ENCODE data around the gene ZGRF1. TPM values are rescaled to one million over a fixed set of nuclear protein-coding genes. Genes with fewer than 3 reads are reported as not detected.
"Not testable (repeated sequence)": the region's sequence is repeated elsewhere in the genome, so short reads cannot be mapped to it uniquely, and the experiment has no call there.

ZGRF1 gene
- total and polyA plus RNA-seq, 9 of the 15 experiments (the other 6 are each of a cell fraction or from before 2014, with no cell fraction given), result 8.8 to 35.2 (median 22.0) TPM

GRCh38 chr4:112644595-112645535 lies 8.2 kb upstream of the ZGRF1 start:
- H3K4me2 ChIP-seq (ENCODE audit: insufficient read depth, low read length); in situ Hi-C loops (cut with MboI); H3K4me3 ChIP-seq; intact Hi-C loops (cut with micrococcal nuclease); POLR2A ChIA-PET; H3K4me1 ChIP-seq (replicated peaks in 1 of 2; ENCODE audit: control insufficient read depth in 2 of 2, insufficient read depth in 2 of 2, low read length in 2 of 2); H3K27ac ChIP-seq (ENCODE audit: extremely low read depth, low read depth, low read length); H3K27me3 ChIP-seq (ENCODE audit: control insufficient read depth in 2 of 2, insufficient read depth in 2 of 2, low read length in 2 of 2); H3K79me2 ChIP-seq (ENCODE audit: control insufficient read depth, insufficient read depth, low read length); FAIRE-seq; H3K9ac ChIP-seq (ENCODE audit: insufficient read depth in 1 of 2, low read depth in 2 of 2, low read length in 2 of 2); DNase-seq (ENCODE audit: extremely low read depth in 1 of 4, low spot score in 3 of 4); H4K20me1 ChIP-seq (replicated peaks; ENCODE audit: control insufficient read depth, insufficient read depth, low read length); H3K9me3 ChIP-seq (replicated peaks; ENCODE audit: control insufficient read depth, insufficient read depth, low read depth, low read length); CTCF ChIA-PET (ENCODE audit: low intra/inter-chr PET ratio); H2AFZ ChIP-seq (ENCODE audit: low read depth, low read length); BruUV-seq (replicated peaks); ATAC-seq; H3K9me1 ChIP-seq (ENCODE audit: control insufficient read depth, insufficient read depth, low read length): not testable (repeated sequence)
- WGBS (ENCODE audit: insufficient coverage, low coverage, missing lambda C conversion rate), result 89% methylated on average over 10 of the region's 10 CpGs
- H3K36me3 ChIP-seq (ENCODE audit: control insufficient read depth, insufficient read depth, low read length), result peaks cover 42% of the 10 kb centered on the region

DNA sequence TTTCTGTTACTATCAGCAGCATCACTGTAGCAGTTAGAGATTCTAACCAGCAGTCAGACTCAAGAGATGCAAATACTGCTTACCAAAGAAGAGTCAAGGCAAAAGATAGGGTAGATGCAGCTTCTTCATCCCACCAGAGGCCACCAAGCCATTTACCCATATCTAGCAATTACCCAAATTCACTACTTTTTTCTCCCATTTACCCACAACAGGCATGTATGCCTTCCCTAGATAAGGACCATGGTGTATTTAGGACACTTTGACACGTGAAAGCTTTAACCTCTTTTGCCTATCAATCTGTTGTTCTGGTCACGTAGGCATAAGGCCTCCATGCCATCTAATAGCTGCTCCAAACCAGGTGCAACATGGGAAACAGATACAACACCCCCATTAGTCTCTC lies 5.8 kb upstream of the ZGRF1 start:
- POLR2A ChIA-PET, result no interaction called here
- 34% methylated on average over 2 of the region's 2 CpGs for WGBS (ENCODE audit: insufficient coverage, low coverage, missing lambda C conversion rate)
- no TSS peak for BruUV-seq (replicated peaks)
- intact Hi-C loops (cut with micrococcal nuclease) (no loop called here), in situ Hi-C loops (cut with MboI) (no loop called here)
- no peaks in the 10 kb centered on the region for H3K9me1 ChIP-seq (ENCODE audit: control insufficient read depth, insufficient read depth, low read length)
- H3K9me3 ChIP-seq (replicated peaks; ENCODE audit: control insufficient read depth, insufficient read depth, low read depth, low read length), result no peaks in the 10 kb centered on the region
- TF ChIP-seq ZNF133 (CRISPR knock-in tag; IDR thresholded peaks at IDR 0.05), result no peak
- TF ChIP-seq KDM1A (IDR thresholded peaks at IDR 0.05), result no peak
- TF ChIP-seq, protein P1, sequence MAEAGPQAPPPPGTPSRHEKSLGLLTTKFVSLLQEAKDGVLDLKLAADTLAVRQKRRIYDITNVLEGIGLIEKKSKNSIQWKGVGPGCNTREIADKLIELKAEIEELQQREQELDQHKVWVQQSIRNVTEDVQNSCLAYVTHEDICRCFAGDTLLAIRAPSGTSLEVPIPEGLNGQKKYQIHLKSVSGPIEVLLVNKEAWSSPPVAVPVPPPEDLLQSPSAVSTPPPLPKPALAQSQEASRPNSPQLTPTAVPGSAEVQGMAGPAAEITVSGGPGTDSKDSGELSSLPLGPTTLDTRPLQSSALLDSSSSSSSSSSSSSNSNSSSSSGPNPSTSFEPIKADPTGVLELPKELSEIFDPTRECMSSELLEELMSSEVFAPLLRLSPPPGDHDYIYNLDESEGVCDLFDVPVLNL (CRISPR knock-in tag; IDR thresholded peaks at IDR 0.05; ENCODE audit: low read depth), result no peak
- TF ChIP-seq SP1 (CRISPR knock-in tag; IDR thresholded peaks at IDR 0.05), result no peak
- ATAC-seq (no peak), DNase-seq (ENCODE audit: extremely low read depth in 1 of 4, low spot score in 3 of 4) (no peak), FAIRE-seq (no peak)
- H3K27me3 ChIP-seq (ENCODE audit: control insufficient read depth in 2 of 2, insufficient read depth in 2 of 2, low read length in 2 of 2), result no peaks in the 10 kb centered on the region
- H3K4me1 ChIP-seq (replicated peaks in 1 of 2; ENCODE audit: control insufficient read depth in 2 of 2, insufficient read depth in 2 of 2, low read length in 2 of 2), result peaks cover 2 to 4% of the 10 kb centered on the region in 2 experiments; a peak in 2 of 5 replicates
- H2AFZ ChIP-seq (ENCODE audit: low read depth, low read length), result no peak overlapping the region
- H3K36me3 ChIP-seq (ENCODE audit: control insufficient read depth, insufficient read depth, low read length), result peaks cover 30% of the 10 kb centered on the region
- CTCF ChIA-PET (ENCODE audit: low intra/inter-chr PET ratio), result no interaction called here
- H3K79me2 ChIP-seq (ENCODE audit: control insufficient read depth, insufficient read depth, low read length), result peaks cover 28% of the 10 kb centered on the region
- H3K4me2 ChIP-seq (ENCODE audit: insufficient read depth, low read length), result no peak overlapping the region
- H3K9ac ChIP-seq (ENCODE audit: insufficient read depth in 1 of 2, low read depth in 2 of 2, low read length in 2 of 2), result no peak overlapping the region
- H3K27ac ChIP-seq (ENCODE audit: extremely low read depth, low read depth, low read length), result no peak overlapping the region
- H3K4me3 ChIP-seq, result no peak overlapping the region
- no peaks in the 10 kb centered on the region for H4K20me1 ChIP-seq (replicated peaks; ENCODE audit: control insufficient read depth, insufficient read depth, low read length)
